ENCODE results near the gene RIMS1.

Gene RIMS1

DNA sequence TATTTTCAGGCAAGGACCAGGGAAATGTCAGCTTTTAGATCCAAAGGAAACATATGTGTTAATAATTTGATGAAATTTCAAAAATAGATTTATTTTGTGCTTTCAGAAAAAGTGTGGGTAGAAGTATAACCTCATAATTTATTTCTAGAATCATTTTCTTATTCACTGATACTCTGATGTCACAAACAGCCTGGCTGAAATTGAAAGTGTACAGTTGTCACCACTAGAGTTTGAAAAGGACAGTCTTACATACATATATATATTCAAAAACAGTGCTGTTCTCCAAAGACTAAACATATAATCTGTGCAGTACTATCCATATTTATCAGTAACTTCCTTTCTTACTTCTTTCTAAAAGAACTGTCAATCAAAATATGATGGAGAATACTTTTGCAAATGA is 481.1 kb downstream of the RIMS1 start:
- no peaks in the 10 kb centered on the region for H3K9me3 ChIP-seq (ENCODE audit: low read length)
- H3K4me3 ChIP-seq (ENCODE audit: low read depth, low read length, poor library complexity, severe bottlenecking), result no peak overlapping the region
- no peaks in the 10 kb centered on the region for H3K4me1 ChIP-seq (ENCODE audit: insufficient read depth, low read length, severe bottlenecking)
- no peaks in the 10 kb centered on the region for H3K9me2 ChIP-seq (ENCODE audit: low read depth, low read length)
- no peak overlapping the region for H2AFZ ChIP-seq (ENCODE audit: low read length)
- no peak overlapping the region for H3K4me2 ChIP-seq (ENCODE audit: low read length)
- H3K27ac ChIP-seq (ENCODE audit: low read depth, low read length, poor library complexity, severe bottlenecking), result no peak overlapping the region
- H4K20me1 ChIP-seq (ENCODE audit: insufficient read depth, low read length), result no peaks in the 10 kb centered on the region
- H3K9ac ChIP-seq (ENCODE audit: low read length), result no peak overlapping the region
- H3K27me3 ChIP-seq (ENCODE audit: insufficient read depth, low read length), result no peaks in the 10 kb centered on the region
- no peaks in the 10 kb centered on the region for H3K79me2 ChIP-seq (ENCODE audit: insufficient read depth, low read length)
- H3K36me3 ChIP-seq (ENCODE audit: insufficient read depth, low read length), result no peaks in the 10 kb centered on the region
- no peak for TF ChIP-seq EZH2 (IDR thresholded peaks at IDR 0.05; ENCODE audit: borderline replicate concordance, low read length)
- TF ChIP-seq, protein P1, sequence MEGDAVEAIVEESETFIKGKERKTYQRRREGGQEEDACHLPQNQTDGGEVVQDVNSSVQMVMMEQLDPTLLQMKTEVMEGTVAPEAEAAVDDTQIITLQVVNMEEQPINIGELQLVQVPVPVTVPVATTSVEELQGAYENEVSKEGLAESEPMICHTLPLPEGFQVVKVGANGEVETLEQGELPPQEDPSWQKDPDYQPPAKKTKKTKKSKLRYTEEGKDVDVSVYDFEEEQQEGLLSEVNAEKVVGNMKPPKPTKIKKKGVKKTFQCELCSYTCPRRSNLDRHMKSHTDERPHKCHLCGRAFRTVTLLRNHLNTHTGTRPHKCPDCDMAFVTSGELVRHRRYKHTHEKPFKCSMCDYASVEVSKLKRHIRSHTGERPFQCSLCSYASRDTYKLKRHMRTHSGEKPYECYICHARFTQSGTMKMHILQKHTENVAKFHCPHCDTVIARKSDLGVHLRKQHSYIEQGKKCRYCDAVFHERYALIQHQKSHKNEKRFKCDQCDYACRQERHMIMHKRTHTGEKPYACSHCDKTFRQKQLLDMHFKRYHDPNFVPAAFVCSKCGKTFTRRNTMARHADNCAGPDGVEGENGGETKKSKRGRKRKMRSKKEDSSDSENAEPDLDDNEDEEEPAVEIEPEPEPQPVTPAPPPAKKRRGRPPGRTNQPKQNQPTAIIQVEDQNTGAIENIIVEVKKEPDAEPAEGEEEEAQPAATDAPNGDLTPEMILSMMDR (IDR thresholded peaks at IDR 0.05; ENCODE audit: low read length), result no peak
- no peaks in the 10 kb centered on the region for H3F3A ChIP-seq (ENCODE audit: insufficient read depth, low read length)

DNA sequence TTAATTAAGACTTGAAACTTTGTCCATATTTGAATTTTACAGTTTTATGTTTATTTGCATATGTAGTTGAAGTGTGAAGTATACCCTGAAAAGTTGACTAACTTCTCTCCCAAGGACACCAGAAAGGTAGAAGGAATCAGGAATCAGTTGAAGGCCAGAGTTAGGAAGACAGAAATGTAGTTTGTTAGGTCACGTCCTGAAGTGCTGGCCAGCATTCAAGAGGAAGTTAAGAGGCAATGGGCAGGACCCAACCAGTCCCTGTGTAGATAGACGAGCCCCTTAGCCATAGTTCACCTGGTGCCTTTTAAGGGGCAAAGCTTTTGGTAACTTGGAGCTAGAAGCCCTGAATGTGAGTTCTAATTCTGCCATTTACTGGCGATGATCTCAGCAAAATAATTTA is 485.1 kb downstream of the RIMS1 start:
- H3K4me2 ChIP-seq (ENCODE audit: low read length), result no peak overlapping the region
- H3K9ac ChIP-seq (ENCODE audit: low read length), result no peak overlapping the region
- no peaks in the 10 kb centered on the region for H4K20me1 ChIP-seq (ENCODE audit: insufficient read depth, low read length)
- no peaks in the 10 kb centered on the region for H3K79me2 ChIP-seq (ENCODE audit: insufficient read depth, low read length)
- no peaks in the 10 kb centered on the region for H3K9me2 ChIP-seq (ENCODE audit: low read depth, low read length)
- no peaks in the 10 kb centered on the region for H3K27me3 ChIP-seq (ENCODE audit: insufficient read depth, low read length)
- no peaks in the 10 kb centered on the region for H3F3A ChIP-seq (ENCODE audit: insufficient read depth, low read length)
- no peak overlapping the region for H2AFZ ChIP-seq (ENCODE audit: low read length)
- H3K4me3 ChIP-seq (ENCODE audit: low read depth, low read length, poor library complexity, severe bottlenecking), result no peak overlapping the region
- no peak overlapping the region for H3K27ac ChIP-seq (ENCODE audit: low read depth, low read length, poor library complexity, severe bottlenecking)
- H3K9me3 ChIP-seq (ENCODE audit: low read length), result no peaks in the 10 kb centered on the region
- no peak for TF ChIP-seq EZH2 (IDR thresholded peaks at IDR 0.05; ENCODE audit: borderline replicate concordance, low read length)
- TF ChIP-seq, protein P1 (IDR thresholded peaks at IDR 0.05; ENCODE audit: low read length), result no peak
- H3K4me1 ChIP-seq (ENCODE audit: insufficient read depth, low read length, severe bottlenecking), result no peaks in the 10 kb centered on the region
- H3K36me3 ChIP-seq (ENCODE audit: insufficient read depth, low read length), result no peaks in the 10 kb centered on the region

- H3K4me1 ChIP-seq (ENCODE audit: insufficient read depth, low read length, severe bottlenecking), result no peaks in the 10 kb centered on the region
- no peak overlapping the region for H3K27ac ChIP-seq (ENCODE audit: low read depth, low read length, poor library complexity, severe bottlenecking)
- no peaks in the 10 kb centered on the region for H3K79me2 ChIP-seq (ENCODE audit: insufficient read depth, low read length)
- H2AFZ ChIP-seq (ENCODE audit: low read length), result no peak overlapping the region
- H4K20me1 ChIP-seq (ENCODE audit: insufficient read depth, low read length), result no peaks in the 10 kb centered on the region
- no peak overlapping the region for H3K4me3 ChIP-seq (ENCODE audit: low read depth, low read length, poor library complexity, severe bottlenecking)
- no peak overlapping the region for H3K4me2 ChIP-seq (ENCODE audit: low read length)
- H3K27me3 ChIP-seq (ENCODE audit: insufficient read depth, low read length), result no peaks in the 10 kb centered on the region
- no peaks in the 10 kb centered on the region for H3F3A ChIP-seq (ENCODE audit: insufficient read depth, low read length)
- no peaks in the 10 kb centered on the region for H3K9me2 ChIP-seq (ENCODE audit: low read depth, low read length)
- H3K36me3 ChIP-seq (ENCODE audit: insufficient read depth, low read length), result no peaks in the 10 kb centered on the region
- H3K9me3 ChIP-seq (ENCODE audit: low read length), result no peaks in the 10 kb centered on the region
- TF ChIP-seq, protein P1 (IDR thresholded peaks at IDR 0.05; ENCODE audit: low read length), result no peak
- no peak overlapping the region for H3K9ac ChIP-seq (ENCODE audit: low read length)
These were observed 487.8 kb downstream of the RIMS1 start for GRCh38 chr6:72374172-72374571.

Data from OCI-LY1 (cell line).